CD4-positive, CD25-positive, alpha-beta regulatory T cell (primary cell): ENCODE results near the gene TSC22D1. TPM values are rescaled to one million over a fixed set of nuclear protein-coding genes. Genes with fewer than 3 reads are reported as not detected.

ENCODE experiments used
- ATAC-seq, 2 donors: fragments of 150-1000 bp; cut with Tn5 transposase; one replicate each; pipeline ENCODE4 v1.10.0; 2021; ENCODE audit warnings: low read depth in 2 of 2, moderate number of reproducible peaks in 2 of 2, moderate library complexity in 1 of 2
- DNase-seq, 3 donors: peaks; one replicate each; pipeline versions ENCODE4 v3.0.0 to v3.0.0-alpha.2; 2012 to 2022; ENCODE audit warnings: mixed read lengths in 1 of 3
- H3K27ac ChIP-seq: one replicate; pipeline ENCODE4 v1.7.0; 2013; ENCODE audit warnings: mild to moderate bottlenecking, low read length; ENCODE audit not compliant: insufficient read depth, poor library complexity, severe bottlenecking
- H3K27me3 ChIP-seq: one replicate; pipeline ENCODE4 v1.7.0; 2013; ENCODE audit warnings: low read length; ENCODE audit not compliant: control insufficient read depth, insufficient read depth
- H3K36me3 ChIP-seq: one replicate; pipeline ENCODE4 v1.7.0; 2013; ENCODE audit warnings: mild to moderate bottlenecking, low read length, moderate library complexity; ENCODE audit not compliant: control insufficient read depth, insufficient read depth
- H3K4me1 ChIP-seq: 2 replicates; pipeline ENCODE4 v1.7.0; 2013; ENCODE audit warnings: mild to moderate bottlenecking, low read length; ENCODE audit not compliant: insufficient read depth, control insufficient read depth, poor library complexity, severe bottlenecking
- H3K4me3 ChIP-seq: one replicate; pipeline ENCODE4 v1.7.0; 2013; ENCODE audit warnings: low read depth, mild to moderate bottlenecking, low read length, moderate library complexity
- H3K9me3 ChIP-seq, 2 experiments: 1 replicate in 1 of 2; 2 replicates in 1 of 2; pipeline ENCODE4 v1.7.0; 2013; ENCODE audit warnings: low read length in 2 of 2, mild to moderate bottlenecking in 1 of 2, moderate library complexity in 1 of 2; ENCODE audit not compliant: control insufficient read depth in 2 of 2
- H3K27ac Mint-ChIP-seq, 3 donors: one replicate each; pipeline ENCODE4 v1.8.0; 2020 to 2022; ENCODE audit warnings: mild to moderate bottlenecking in 3 of 3, mixed read lengths in 3 of 3, moderate library complexity in 2 of 3
- H3K27me3 Mint-ChIP-seq: one replicate; pipeline ENCODE4 v1.8.0; 2022; ENCODE audit warnings: mild to moderate bottlenecking, mixed read lengths
- H3K36me3 Mint-ChIP-seq: one replicate; pipeline ENCODE4 v1.8.0; 2020; ENCODE audit warnings: mixed read lengths
- H3K4me1 Mint-ChIP-seq, 4 donors: one replicate each; pipeline ENCODE4 v1.8.0; 2020 to 2022; ENCODE audit warnings: mixed read lengths in 4 of 4, mild to moderate bottlenecking in 1 of 4
- H3K4me3 Mint-ChIP-seq, 4 donors: one replicate each; pipeline ENCODE4 v1.8.0; 2020 to 2022; ENCODE audit warnings: mild to moderate bottlenecking in 4 of 4, mixed read lengths in 4 of 4, moderate library complexity in 3 of 4
- H3K9me3 Mint-ChIP-seq, 7 donors: one replicate each; pipeline ENCODE4 v1.8.0; 2020 to 2022; ENCODE audit warnings: mixed read lengths in 7 of 7, mild to moderate bottlenecking in 3 of 7, moderate library complexity in 2 of 7
- polyA plus RNA-seq, 4 donors: library from polyadenylated mRNA; unstranded; fragments of 300-500 nt; fragmentation: Illumina TruSeq; gene quantifications; one replicate each; pipeline ENCODE4 v1.2.3, GENCODE V29; 2021
- total RNA-seq: library from RNA; stranded (reverse); gene quantifications from one replicate; pipeline ENCODE4 v1.2.3, GENCODE V29; 2022

The TSC22D1 gene
- total and polyA plus RNA-seq, 5 donors from 2014 or later = 4.0 to 35.9 (median 4.1) TPM

GRCh38 chr13:44400736-44401135 is 175.4 kb downstream of the TSC22D1 start:
- Histone ChIP-seq H3K27me3 (no peaks in the 10 kb centered on the region), H3K27ac (no peak overlapping the region), H3K4me3 (no peak overlapping the region), H3K4me1 (no peaks in the 10 kb centered on the region), H3K9me3 (no peaks in the 10 kb centered on the region), H3K36me3 (no peaks in the 10 kb centered on the region)
- ATAC-seq (no peak), DNase-seq (no peak)
- no peaks in the 10 kb centered on the region for H3K9me3 Mint-ChIP-seq
- no peak overlapping the region for H3K27ac Mint-ChIP-seq
- no peaks in the 10 kb centered on the region for H3K4me1 Mint-ChIP-seq
- H3K36me3 Mint-ChIP-seq = no peaks in the 10 kb centered on the region
- H3K27me3 Mint-ChIP-seq = peaks cover 16% of the 10 kb centered on the region
- no peak overlapping the region for H3K4me3 Mint-ChIP-seq

- H3K27me3 ChIP-seq = no peaks in the 10 kb centered on the region
- H3K4me1 ChIP-seq = no peaks in the 10 kb centered on the region
- H3K4me3 ChIP-seq = no peak overlapping the region
- H3K4me3 Mint-ChIP-seq = no peak overlapping the region
- H3K27me3 Mint-ChIP-seq = peaks cover 16% of the 10 kb centered on the region
- no peaks in the 10 kb centered on the region for H3K36me3 Mint-ChIP-seq
- no peaks in the 10 kb centered on the region for H3K36me3 ChIP-seq
- DNase-seq (no peak), ATAC-seq (no peak)
- no peak overlapping the region for H3K27ac ChIP-seq
- no peaks in the 10 kb centered on the region for H3K4me1 Mint-ChIP-seq
- no peaks in the 10 kb centered on the region for H3K9me3 Mint-ChIP-seq
- H3K9me3 ChIP-seq = no peaks in the 10 kb centered on the region
- no peak overlapping the region for H3K27ac Mint-ChIP-seq
Observed at GRCh38 chr13:44399074-44399473, 177.1 kb downstream of the TSC22D1 start.

GRCh38 chr13:44398606-44399005 is 177.5 kb downstream of the TSC22D1 start:
- Mint-ChIP-seq H3K9me3 (no peaks in the 10 kb centered on the region), H3K27ac (no peak overlapping the region), H3K4me3 (no peak overlapping the region), H3K27me3 (peaks cover 16% of the 10 kb centered on the region), H3K36me3 (no peaks in the 10 kb centered on the region), H3K4me1 (no peaks in the 10 kb centered on the region)
- no peaks in the 10 kb centered on the region for H3K4me1 ChIP-seq
- H3K36me3 ChIP-seq = no peaks in the 10 kb centered on the region
- no peak overlapping the region for H3K27ac ChIP-seq
- ATAC-seq (no peak), DNase-seq (no peak)
- H3K9me3 ChIP-seq = no peaks in the 10 kb centered on the region
- no peak overlapping the region for H3K4me3 ChIP-seq
- H3K27me3 ChIP-seq = no peaks in the 10 kb centered on the region

GRCh38 chr13:44397766-44398223 is 178.3 kb downstream of the TSC22D1 start:
- no peaks in the 10 kb centered on the region for H3K36me3 Mint-ChIP-seq
- no peak overlapping the region for H3K4me3 Mint-ChIP-seq
- no peak overlapping the region for H3K27ac ChIP-seq
- ATAC-seq (no peak), DNase-seq (no peak)
- H3K4me3 ChIP-seq = no peak overlapping the region
- H3K4me1 ChIP-seq = no peaks in the 10 kb centered on the region
- no peaks in the 10 kb centered on the region for H3K36me3 ChIP-seq
- no peaks in the 10 kb centered on the region for H3K27me3 ChIP-seq
- no peaks in the 10 kb centered on the region for H3K9me3 Mint-ChIP-seq
- H3K27me3 Mint-ChIP-seq = peaks cover 16% of the 10 kb centered on the region
- H3K27ac Mint-ChIP-seq = no peak overlapping the region
- no peaks in the 10 kb centered on the region for H3K4me1 Mint-ChIP-seq
- no peaks in the 10 kb centered on the region for H3K9me3 ChIP-seq

GRCh38 chr13:44396701-44397580 is 179.2 kb downstream of the TSC22D1 start:
- Histone ChIP-seq H3K36me3 (no peaks in the 10 kb centered on the region), H3K9me3 (no peaks in the 10 kb centered on the region), H3K27ac (no peak overlapping the region), H3K27me3 (no peaks in the 10 kb centered on the region), H3K4me3 (no peak overlapping the region), H3K4me1 (no peaks in the 10 kb centered on the region)
- no peaks in the 10 kb centered on the region for H3K9me3 Mint-ChIP-seq
- DNase-seq (no peak), ATAC-seq (no peak)
- no peaks in the 10 kb centered on the region for H3K36me3 Mint-ChIP-seq
- H3K27ac Mint-ChIP-seq = no peak overlapping the region
- H3K4me1 Mint-ChIP-seq = no peaks in the 10 kb centered on the region
- no peak overlapping the region for H3K4me3 Mint-ChIP-seq
- peaks cover 15% of the 10 kb centered on the region for H3K27me3 Mint-ChIP-seq

GRCh38 chr13:44395976-44396694 is 180.0 kb downstream of the TSC22D1 start:
- Histone ChIP-seq H3K9me3 (no peaks in the 10 kb centered on the region), H3K36me3 (no peaks in the 10 kb centered on the region), H3K27me3 (no peaks in the 10 kb centered on the region), H3K27ac (no peak overlapping the region), H3K4me3 (no peak overlapping the region), H3K4me1 (no peaks in the 10 kb centered on the region)
- H3K4me1 Mint-ChIP-seq = no peaks in the 10 kb centered on the region
- no peak overlapping the region for H3K4me3 Mint-ChIP-seq
- no peak for ATAC-seq
- no peaks in the 10 kb centered on the region for H3K36me3 Mint-ChIP-seq
- no peak for DNase-seq
- no peaks in the 10 kb centered on the region for H3K9me3 Mint-ChIP-seq
- H3K27me3 Mint-ChIP-seq = peaks cover 10% of the 10 kb centered on the region
- H3K27ac Mint-ChIP-seq = no peak overlapping the region

GRCh38 chr13:44394658-44395057 is 181.5 kb downstream of the TSC22D1 start:
- no peak for ATAC-seq

More at GRCh38 chr13:44394658-44395057, 181.5 kb downstream of the TSC22D1 start:
- Histone ChIP-seq H3K36me3 (no peaks in the 10 kb centered on the region), H3K27me3 (no peaks in the 10 kb centered on the region), H3K27ac (no peak overlapping the region), H3K4me3 (no peak overlapping the region), H3K4me1 (no peaks in the 10 kb centered on the region), H3K9me3 (no peaks in the 10 kb centered on the region)
- H3K36me3 Mint-ChIP-seq = no peaks in the 10 kb centered on the region
- no peak overlapping the region for H3K4me3 Mint-ChIP-seq
- H3K27me3 Mint-ChIP-seq = peaks cover 14% of the 10 kb centered on the region
- no peak for DNase-seq
- no peak overlapping the region for H3K27ac Mint-ChIP-seq
- no peaks in the 10 kb centered on the region for H3K4me1 Mint-ChIP-seq
- H3K9me3 Mint-ChIP-seq = no peaks in the 10 kb centered on the region
